Thoracic aorta (tissue), 2 donors: ENCODE measurements around the gene INPP4B. TPM values are rescaled to one million over a fixed set of nuclear protein-coding genes. Genes with fewer than 3 reads are reported as not detected.
"Not testable (repeated sequence)": the region's sequence is repeated elsewhere in the genome, so short reads cannot be mapped to it uniquely, and the experiment has no call there.

Experiments used
- ATAC-seq: fragments of 150-250 bp; one replicate; pipeline ENCODE4 v1.8.0; 2017; ENCODE audit warnings: low read depth; ENCODE audit not compliant: insufficient number of reproducible peaks, low FRiP score
- DNase-seq: peaks from one replicate; pipeline ENCODE4 v3.0.0-alpha.2; 2020; ENCODE audit warnings: low spot score
- H3K27ac ChIP-seq, 2 donors: fragments of 200-600 bp; sonication (generic); 1 replicate in 1 of 2; 2 replicates in 1 of 2; pipeline ENCODE4 v1.5.1; 2016; ENCODE audit warnings: mild to moderate bottlenecking in 2 of 2, moderate library complexity in 2 of 2
- H3K27me3 ChIP-seq: fragments of 200-600 bp; sonication (generic); replicated peaks from 2 replicates; pipeline ENCODE4 v1.6.0; 2016; ENCODE audit warnings: mild to moderate bottlenecking; ENCODE audit not compliant: insufficient read depth
- H3K36me3 ChIP-seq: fragments of 200-600 bp; sonication (generic); one replicate; pipeline ENCODE4 v1.5.1; 2016
- H3K4me1 ChIP-seq, 2 donors: fragments of 200-600 bp; sonication (generic); 1 replicate in 1 of 2; 2 replicates in 1 of 2; pipeline versions ENCODE4 v1.5.1 to v1.6.0; 2016; ENCODE audit warnings: low read depth in 2 of 2, mild to moderate bottlenecking in 1 of 2; ENCODE audit not compliant: control insufficient read depth in 1 of 2
- H3K4me3 ChIP-seq: fragments of 200-600 bp; sonication (generic); 2 replicates; pipeline ENCODE4 v1.5.1; 2016; ENCODE audit warnings: mild to moderate bottlenecking
- H3K9me3 ChIP-seq: fragments of 200-600 bp; sonication (generic); 2 replicates; pipeline ENCODE4 v1.5.1; 2016
- CTCF ChIP-seq: fragments of 200-600 bp; sonication (generic); IDR thresholded peaks from one replicate; pipeline ENCODE4 v1.5.1; 2019; ENCODE audit warnings: antibody characterized with exemption
- total RNA-seq, 2 donors: library from RNA; depleted of rRNA; stranded (reverse); fragments of >200 nt; gene quantifications; one replicate each; pipeline versions ENCODE4 v1.1.0 to v1.2.3, GENCODE V29; 2016

INPP4B gene
- total RNA-seq, 2 donors from 2014 or later = 21.1 to 30.4 TPM

- TF ChIP-seq CTCF = no peak
- H3K4me3 ChIP-seq = peak overlapping the region; percentile 81
- ATAC-seq (peak; percentile 42), DNase-seq (peak; percentile 2)
- H3K36me3 ChIP-seq = no peaks in the 10 kb centered on the region
- no peaks in the 10 kb centered on the region for H3K27me3 ChIP-seq
- H3K9me3 ChIP-seq = no peaks in the 10 kb centered on the region
- peak overlapping the region; percentile 76 to 80 for H3K27ac ChIP-seq
- peaks cover 25 to 44% of the 10 kb centered on the region in 2 donors for H3K4me1 ChIP-seq
Observed at GRCh38 chr4:142405021-142405694, 440.9 kb downstream of the INPP4B start.

- DNase-seq (peak; percentile 3), ATAC-seq (no peak)
- no peak for TF ChIP-seq CTCF
- no peaks in the 10 kb centered on the region for H3K9me3 ChIP-seq
- H3K4me1 ChIP-seq = peaks cover 25 to 44% of the 10 kb centered on the region in 2 donors
- peak overlapping the region; percentile 81 for H3K4me3 ChIP-seq
- no peaks in the 10 kb centered on the region for H3K36me3 ChIP-seq
- peak overlapping the region; percentile 76 to 80 for H3K27ac ChIP-seq
- no peaks in the 10 kb centered on the region for H3K27me3 ChIP-seq
Observed at GRCh38 chr4:142404191-142404611, 441.9 kb downstream of the INPP4B start.

- Histone ChIP-seq H3K27me3 (no peaks in the 10 kb centered on the region), H3K9me3 (no peaks in the 10 kb centered on the region), H3K36me3 (no peaks in the 10 kb centered on the region), H3K4me3 (peak overlapping the region; percentile 8), H3K27ac (peak overlapping the region in 1 of 2 donors; percentile 13), H3K4me1 (peaks cover 25 to 44% of the 10 kb centered on the region in 2 donors)
- ATAC-seq = no peak
- no peak for TF ChIP-seq CTCF
- no peak for DNase-seq
Observed at GRCh38 chr4:142402900-142403299, 443.2 kb downstream of the INPP4B start.

GRCh38 chr4:142402156-142402555 lies 443.9 kb downstream of the INPP4B start:
- Histone ChIP-seq H3K9me3 (no peaks in the 10 kb centered on the region), H3K27me3 (no peaks in the 10 kb centered on the region), H3K27ac (no peak overlapping the region), H3K36me3 (no peaks in the 10 kb centered on the region), H3K4me1 (peaks cover 25 to 40% of the 10 kb centered on the region in 2 donors), H3K4me3 (peak overlapping the region; percentile 2)
- ATAC-seq (no peak), DNase-seq (no peak)
- no peak for TF ChIP-seq CTCF

GRCh38 chr4:142397364-142397991 lies 448.6 kb downstream of the INPP4B start:
- not testable (repeated sequence) for H3K4me1 ChIP-seq, H3K4me3 ChIP-seq, H3K27ac ChIP-seq, H3K27me3 ChIP-seq, H3K36me3 ChIP-seq, DNase-seq, ATAC-seq, H3K9me3 ChIP-seq
